PC-3 (cell line): ENCODE results near the gene ADAM11. TPM values are rescaled to one million over a fixed set of nuclear protein-coding genes. Genes with fewer than 3 reads are reported as not detected.

Source experiments
- ATAC-seq: fragments of 200-7000 bp; cut with Tn5 transposase; 2 replicates; pipeline ENCODE4 v1.9.1; 2020; ENCODE audit warnings: mild to moderate bottlenecking, moderate library complexity
- BruUV-seq: library from RNA; stranded (reverse); fragments of 400-500 nt; replicated peaks from 2 replicates; lab custom pipeline; 2021; lab: Mats Ljungman, UMichigan
- CTCF ChIA-PET: fragments of 300-600 bp; sonication (Branson Sonifier 250); formaldehyde crosslinking; loops from one replicate; lab custom pipeline; 2022; ENCODE audit warnings: antibody characterized with exemption; lab: Charles Lee
- POLR2A ChIA-PET: fragments of 300-600 bp; sonication (Branson Sonifier 250); formaldehyde crosslinking; loops from one replicate; lab custom pipeline; 2022; ENCODE audit warnings: antibody characterized with exemption; ENCODE audit not compliant: unreplicated experiment; lab: Charles Lee
- DNase-seq: peaks from one replicate; pipeline ENCODE4 v3.0.0-alpha.2; 2015
- H2AFZ ChIP-seq: fragments of 300-600 bp; sonication (generic); 2 replicates; pipeline ENCODE4 v1.6.0; 2016; ENCODE audit warnings: antibody characterized with exemption, low read length
- H3F3A ChIP-seq: fragments of 300-600 bp; sonication (generic); one replicate; pipeline ENCODE4 v1.6.0; 2017; ENCODE audit warnings: antibody characterized with exemption, low read length, control low read depth, mild to moderate bottlenecking; ENCODE audit not compliant: unreplicated experiment
- H3K27ac ChIP-seq: fragments of 300-600 bp; sonication (generic); 2 replicates; pipeline ENCODE4 v1.5.1; 2016; ENCODE audit warnings: mild to moderate bottlenecking, low read length
- H3K27me3 ChIP-seq: fragments of 300-600 bp; sonication (generic); 2 replicates; pipeline ENCODE4 v1.6.1; 2016; ENCODE audit warnings: low read length, mixed read lengths
- H3K36me3 ChIP-seq: fragments of 300-600 bp; sonication (generic); 2 replicates; pipeline ENCODE4 v1.6.1; 2016; ENCODE audit warnings: low read depth, mixed run types, low read length, mixed read lengths
- H3K4me1 ChIP-seq: fragments of 300-600 bp; sonication (generic); 2 replicates; pipeline ENCODE4 v1.5.1; 2016; ENCODE audit warnings: low read length; ENCODE audit not compliant: insufficient read depth
- H3K4me2 ChIP-seq: fragments of 300-600 bp; sonication (generic); 2 replicates; pipeline ENCODE4 v1.6.0; 2016; ENCODE audit warnings: low read length
- H3K4me3 ChIP-seq: fragments of 300-600 bp; sonication (generic); 2 replicates; pipeline ENCODE4 v1.5.1; 2016; ENCODE audit warnings: mild to moderate bottlenecking, low read length, mixed read lengths
- H3K79me2 ChIP-seq: fragments of 300-600 bp; sonication (generic); 2 replicates; pipeline ENCODE4 v1.6.1; 2017; ENCODE audit warnings: low read length, mixed read lengths
- H3K9ac ChIP-seq: fragments of 300-600 bp; sonication (generic); 2 replicates; pipeline ENCODE4 v1.6.0; 2016; ENCODE audit warnings: mild to moderate bottlenecking, low read length
- H3K9me2 ChIP-seq: fragments of 300-600 bp; sonication (generic); replicated peaks from 2 replicates; pipeline ENCODE4 v1.6.1; 2016; ENCODE audit warnings: mixed run types, low read length, mixed read lengths
- H3K9me3 ChIP-seq: fragments of 300-600 bp; sonication (generic); 2 replicates; pipeline ENCODE4 v1.6.1; 2016; ENCODE audit warnings: low read length, mixed read lengths
- H4K20me1 ChIP-seq: fragments of 300-600 bp; sonication (generic); 2 replicates; pipeline ENCODE4 v1.6.1; 2016; ENCODE audit warnings: low read length, mixed read lengths
- CTCF ChIP-seq: fragments of 300-600 bp; sonication (generic); conservative IDR thresholded peaks from 2 replicates; pipeline ENCODE4 v1.5.1; 2017; ENCODE audit warnings: antibody characterized with exemption, low read depth, mild to moderate bottlenecking, low read length
- EZH2 ChIP-seq: fragments of 300-600 bp; sonication (generic); IDR thresholded peaks from one replicate; pipeline ENCODE4 v1.6.1; 2017; ENCODE audit warnings: antibody characterized with exemption, mild to moderate bottlenecking, low read length; ENCODE audit not compliant: unreplicated experiment
- EZH2phosphoT487 ChIP-seq: fragments of 300-600 bp; sonication (generic); IDR thresholded peaks from 2 replicates; pipeline ENCODE4 v1.6.1; 2018; ENCODE audit warnings: mild to moderate bottlenecking, antibody characterized with exemption, low read length, borderline replicate concordance
- intact Hi-C: fragments of 100-400 bp; cut with micrococcal nuclease; formaldehyde crosslinking; loops from 2 replicates; pipeline ENCODE4 v1.9.0; 2023
- total RNA-seq: library from RNA; depleted of rRNA; stranded (reverse); fragments of >200 nt; gene quantifications from 2 replicates; pipeline ENCODE4 v1.2.3, GENCODE V29; 2014; rRNA removed

The ADAM11 gene
- total RNA-seq, 1 experiment from 2014 or later: 2.9 TPM

DNA sequence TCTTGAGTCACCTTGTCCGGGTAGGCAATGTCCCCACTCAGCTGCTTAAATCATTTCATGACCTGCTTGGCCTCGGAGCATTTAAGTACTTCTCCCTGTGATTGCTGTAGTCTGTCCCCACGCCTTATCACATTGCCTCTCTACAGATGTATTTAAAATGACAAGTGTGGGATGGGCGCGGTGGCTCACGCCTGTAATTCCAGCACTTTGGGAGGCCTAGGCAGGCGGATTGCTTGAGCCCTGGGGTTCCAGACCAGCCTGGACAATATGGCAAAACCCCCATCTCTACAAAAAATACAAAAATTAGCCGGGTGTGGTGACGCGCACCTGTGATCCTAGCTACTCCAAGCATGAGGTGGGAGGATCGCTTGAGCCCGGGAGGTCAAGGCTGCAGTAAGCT is 72.6 kb downstream of the ADAM11 start:
- ChIA-PET POLR2A (no interaction called here), CTCF (interaction anchor here (0.7 to 1.4 kb wide), 3 partner anchors 15 to 56 kb away, joined by 4 to 7 read pairs (median 4); no protein-coding TSS in a partner anchor)
- Histone ChIP-seq H3K79me2 (peaks cover 35% of the 10 kb centered on the region), H4K20me1 (no peaks in the 10 kb centered on the region), H3K4me2 (no peak overlapping the region), H2AFZ (no peak overlapping the region), H3K27me3 (no peaks in the 10 kb centered on the region), H3K27ac (no peak overlapping the region), H3K9ac (no peak overlapping the region), H3K4me1 (peaks cover 22% of the 10 kb centered on the region), H3F3A (no peaks in the 10 kb centered on the region), H3K9me2 (no peaks in the 10 kb centered on the region), H3K9me3 (no peaks in the 10 kb centered on the region), H3K4me3 (no peak overlapping the region), H3K36me3 (no peaks in the 10 kb centered on the region)
- no peak for TF ChIP-seq EZH2
- no peak for TF ChIP-seq EZH2phosphoT487
- no peak for TF ChIP-seq CTCF
- BruUV-seq: no TSS peak
- intact Hi-C loops: no loop called here
- no peak for ATAC-seq
- DNase-seq: no peak

Other genes starting within 250 kb of the ADAM11 start
- gene FZD2, start 201.5 kb upstream of the ADAM11 start, total RNA-seq: 11.6 and 12.8 TPM in 2 replicates
- not detected in 2 replicates for gene MEIOC, start 102.5 kb upstream of the ADAM11 start, total RNA-seq
- gene CCDC43, start 69.2 kb upstream of the ADAM11 start, total RNA-seq: 50.4 and 51.0 TPM in 2 replicates
- gene DBF4B, start 50.3 kb upstream of the ADAM11 start, total RNA-seq: 17.9 and 28.6 TPM in 2 replicates
- 16.4 and 17.1 TPM in 2 replicates for gene GJC1, start 71.3 kb downstream of the ADAM11 start, total RNA-seq
- gene HIGD1B, start 88.9 kb downstream of the ADAM11 start, total RNA-seq: not detected in 2 replicates
- 227 and 292 TPM in 2 replicates for gene EFTUD2, start 140.5 kb downstream of the ADAM11 start, total RNA-seq
- 0.29 and 0.46 TPM in 2 replicates for gene GFAP, start 156.5 kb downstream of the ADAM11 start, total RNA-seq
- gene KIF18B, start 188.8 kb downstream of the ADAM11 start, total RNA-seq: 25.0 and 28.5 TPM in 2 replicates
- gene C1QL1, start 209.3 kb downstream of the ADAM11 start, total RNA-seq: 2.8 and 4.1 TPM in 2 replicates